HepG2 (cell line): Measurements from ENCODE around the gene ATP1B2. TPM values are rescaled to one million over a fixed set of nuclear protein-coding genes. Genes with fewer than 3 reads are reported as not detected.

Source experiments
- AFF4 ChIP-seq: sonication (generic); formaldehyde crosslinking; IDR thresholded peaks from 2 replicates; pipeline ENCODE4 v1.4.0; 2020; ENCODE audit warnings: missing genetic modification reagents
- ASH2L ChIP-seq: fragments of 300-600, 200-600 bp; sonication (generic); IDR thresholded peaks from 2 replicates; pipeline ENCODE4 v1.7.0; 2017; ENCODE audit warnings: low read depth, mild to moderate bottlenecking, moderate library complexity, mixed read lengths, low read length; ENCODE audit not compliant: insufficient read length
- ATF7 ChIP-seq, 2 experiments: fragments of 450-650 bp in 1 of 2; sonication (generic) in 1 of 2; formaldehyde crosslinking in 1 of 2; IDR thresholded peaks; 2 replicates each; pipeline versions ENCODE4 v1.4.0 to v1.6.1; 2016 to 2020; ENCODE audit warnings: antibody characterized with exemption in 1 of 2, mild to moderate bottlenecking in 1 of 2, missing genetic modification reagents in 1 of 2
- CENPT ChIP-seq: sonication (generic); formaldehyde crosslinking; IDR thresholded peaks from 2 replicates; pipeline ENCODE4 v1.8.0; 2022; ENCODE audit warnings: low read depth, mild to moderate bottlenecking, moderate library complexity, missing genetic modification reagents
- FOXP1 ChIP-seq, 2 experiments: fragments of 450-650 bp in 1 of 2; IDR thresholded peaks; 2 replicates each; pipeline ENCODE4 v1.6.1; 2017 to 2018; ENCODE audit warnings: antibody characterized with exemption in 1 of 2
- MED1 ChIP-seq: sonication (generic); formaldehyde crosslinking; IDR thresholded peaks from 2 replicates; pipeline ENCODE4 v1.4.0; 2020; ENCODE audit warnings: missing genetic modification reagents
- ZBTB44 ChIP-seq: sonication (generic); formaldehyde crosslinking; IDR thresholded peaks from 2 replicates; pipeline ENCODE4 v1.4.0; 2020; ENCODE audit warnings: missing genetic modification reagents
- ZBTB49 ChIP-seq: sonication (generic); formaldehyde crosslinking; IDR thresholded peaks from 2 replicates; pipeline ENCODE4 v1.4.0; 2020; ENCODE audit warnings: missing genetic modification reagents, borderline replicate concordance
- ZEB1 ChIP-seq: IDR thresholded peaks from 2 replicates; pipeline ENCODE4 v1.6.1; 2012; ENCODE audit warnings: mild to moderate bottlenecking, low read depth, inconsistent platforms; ENCODE audit not compliant: insufficient replicate concordance
- ZHX1 ChIP-seq: sonication (generic); formaldehyde crosslinking; IDR thresholded peaks from 2 replicates; pipeline ENCODE4 v1.8.1; 2022; ENCODE audit warnings: low read depth, mild to moderate bottlenecking, missing genetic modification reagents
- ZNF124 ChIP-seq: sonication (generic); formaldehyde crosslinking; IDR thresholded peaks from 2 replicates; pipeline ENCODE4 v1.4.0; 2020; ENCODE audit warnings: missing genetic modification reagents
- ZNF20 ChIP-seq: sonication (generic); formaldehyde crosslinking; IDR thresholded peaks from 2 replicates; pipeline ENCODE4 v1.4.0; 2020; ENCODE audit warnings: mild to moderate bottlenecking, moderate library complexity, missing genetic modification reagents
- ZNF510 ChIP-seq: sonication (generic); formaldehyde crosslinking; IDR thresholded peaks from 2 replicates; pipeline ENCODE4 v1.4.0; 2020; ENCODE audit warnings: low read depth, mild to moderate bottlenecking, missing genetic modification reagents
- ZNF883 ChIP-seq: sonication (generic); formaldehyde crosslinking; IDR thresholded peaks from 2 replicates; pipeline ENCODE4 v1.5.1; 2020; ENCODE audit warnings: mild to moderate bottlenecking, missing genetic modification reagents; ENCODE audit errors: not compliant biosample characterization
- polyA plus RNA-seq, 8 experiments: library from polyadenylated mRNA; depleted of rRNA in 3 of 8; stranded (reverse) in 7 of 8; unstranded in 1 of 8; fragments of >200 nt; fragmentation: Illumina TruSeq in 4 of 8; extraction: Trizol in 4 of 8; gene quantifications; 2 replicates each; pipeline versions ENCODE4 v1.2.1 to v1.2.3, GENCODE V29; 2011 to 2016; ENCODE audit warnings: low read depth in 4 of 8, missing spikeins in 1 of 8, mixed read lengths in 1 of 8; ENCODE audit not compliant: insufficient read depth in 1 of 8
- total RNA-seq, 5 experiments: library from RNA; depleted of rRNA; stranded (reverse); fragments of >200 nt; fragmentation: Illumina TruSeq; extraction: Trizol; gene quantifications; 2 replicates each; pipeline ENCODE4 v1.2.3, GENCODE V29; 2016; ENCODE audit warnings: low read depth in 1 of 5

The ATP1B2 gene
- total and polyA plus RNA-seq, 2 of the 13 experiments (the other 11 are each of a cell fraction or from before 2014, with no cell fraction given): not detected

GRCh38 chr17:7686222-7687071, 35.7 kb downstream of the ATP1B2 start (continued):
- TF ChIP-seq AFF4 (CRISPR knock-in tag): no peak
- TF ChIP-seq FOXP1 (IDR thresholded peaks at IDR 0.05): no peak
- TF ChIP-seq FOXP1 (CRISPR knock-in tag; IDR thresholded peaks at IDR 0.05): no peak
- TF ChIP-seq ASH2L: peak; percentile 65
- TF ChIP-seq ZNF20 (CRISPR knock-in tag): no peak
- 0 out of 2 replicates have a peak, but pooled peaks have one; percentile 44 for TF ChIP-seq ZNF124 (CRISPR knock-in tag)
- 0 out of 2 replicates have a peak, but pooled peaks have one; percentile 23 for TF ChIP-seq MED1 (CRISPR knock-in tag)
- TF ChIP-seq ZEB1: no peak
- TF ChIP-seq ATF7 (IDR thresholded peaks at IDR 0.05): peak; percentile 95
- TF ChIP-seq ATF7 (CRISPR knock-in tag; IDR thresholded peaks at IDR 0.05): no peak
- no peak for TF ChIP-seq ZNF883 (CRISPR knock-in tag)
- TF ChIP-seq ZBTB49 (CRISPR knock-in tag): no peak
- 0 out of 2 replicates have a peak, but pooled peaks have one; percentile 90 for TF ChIP-seq ZNF510 (CRISPR knock-in tag)
- TF ChIP-seq CENPT: no peak
- TF ChIP-seq ZBTB44 (CRISPR knock-in tag): no peak
- no peak for TF ChIP-seq ZHX1 (CRISPR knock-in tag)
